ENCODE measurements around the gene NFIX. TPM values are rescaled to one million over a fixed set of nuclear protein-coding genes. Genes with fewer than 3 reads are reported as not detected.
A peak's percentile ranks its signal among the peaks of the same experiment; 100 is the strongest.

Gene NFIX
- total and polyA plus RNA-seq, 7 donors = 22.2 to 347 (median 220) TPM

- peak in 2 of 4 donors; percentile 12 to 23 for ATAC-seq
- H3K4me1 ChIP-seq = peaks cover 37% of the 10 kb centered on the region
- H3K27me3 ChIP-seq (ENCODE audit: insufficient read depth in 3 of 3, low read length in 2 of 3) = no peaks in the 10 kb centered on the region
- peak overlapping the region; percentile 80 for H3K4me3 ChIP-seq
- intact Hi-C loops (cut with DNase I) = no loop called here
- TF ChIP-seq CTCF (IDR thresholded peaks at IDR 0.05) = no peak
- peak overlapping the region; percentile 79 for H3K27ac ChIP-seq
- peaks cover 3 to 31% of the 10 kb centered on the region in 2 donors for H3K36me3 ChIP-seq (ENCODE audit: insufficient read depth in 1 of 2, low read depth in 1 of 2)
- no peaks in the 10 kb centered on the region for H3K9me3 ChIP-seq
- WGBS, 3 donors = 8 to 12% (median 10%) methylated on average over 20 of the region's 20 CpGs
- no peak for DNase-seq
Observed at GRCh38 chr19:13117176-13117771, 122.0 kb downstream of the NFIX start.

GRCh38 chr19:13117772-13118423 lies 122.6 kb downstream of the NFIX start, which contains the start of gene NACC1:
Gene NACC1, plus strand, starts transcription at chr19:13118264. Its CDS starts 16,944 bp downstream, at chr19:13135208.
- intact Hi-C loops (cut with DNase I) = loop anchor here (1.0 to 2.0 kb wide), 2 partner anchors 31 to 32 kb away; partner anchors contain the start of genes IER2 (in 1 of the 2) and STX10 (in 1 of the 2)
- Histone ChIP-seq H3K36me3 (ENCODE audit: insufficient read depth in 1 of 2, low read depth in 1 of 2) (peaks cover 0 to 25% of the 10 kb centered on the region in 2 donors), H3K27ac (peak within 1 kb of the TSS; percentile 79), H3K27me3 (ENCODE audit: insufficient read depth in 3 of 3, low read length in 2 of 3) (no peaks in the 10 kb centered on the region), H3K4me1 (peaks cover 37% of the 10 kb centered on the region), H3K4me3 (peak within 1 kb of the TSS; percentile 92), H3K9me3 (no peaks in the 10 kb centered on the region)
- ATAC-seq = peak; percentile 91 to 92 (median 92)
- no peak for TF ChIP-seq CTCF (IDR thresholded peaks at IDR 0.05)
- DNase-seq = peak; percentile 93 to 95
- WGBS, 3 donors = 2 to 5% (median 3%) methylated on average over 33 to 65 of the region's 65 CpGs

GRCh38 chr19:13118424-13119193 lies 123.3 kb downstream of the NFIX start:
- Histone ChIP-seq H3K9me3 (no peaks in the 10 kb centered on the region), H3K36me3 (ENCODE audit: insufficient read depth in 1 of 2, low read depth in 1 of 2) (peaks cover 0 to 18% of the 10 kb centered on the region in 2 donors), H3K4me3 (peak overlapping the region; percentile 92), H3K27me3 (ENCODE audit: insufficient read depth in 3 of 3, low read length in 2 of 3) (no peaks in the 10 kb centered on the region), H3K27ac (peak overlapping the region; percentile 53), H3K4me1 (peaks cover 37% of the 10 kb centered on the region)
- intact Hi-C loops (cut with DNase I) = loop anchor here (1.0 to 2.0 kb wide), 2 partner anchors 30 to 32 kb away; partner anchors contain the start of genes IER2 (in 1 of the 2) and STX10 (in 1 of the 2)
- WGBS, 3 donors = 1% methylated on average over 26 to 57 of the region's 57 CpGs
- ATAC-seq = peak in 3 of 4 donors; percentile 7 to 28 (median 14)
- DNase-seq = peak; percentile 64 to 74
- no peak for TF ChIP-seq CTCF (IDR thresholded peaks at IDR 0.05)

GRCh38 chr19:13119627-13120026 lies 124.4 kb downstream of the NFIX start:
- Histone ChIP-seq H3K27me3 (ENCODE audit: insufficient read depth in 3 of 3, low read length in 2 of 3) (no peaks in the 10 kb centered on the region), H3K9me3 (no peaks in the 10 kb centered on the region), H3K4me1 (peaks cover 35% of the 10 kb centered on the region), H3K27ac (no peak overlapping the region), H3K4me3 (peak overlapping the region; percentile 92), H3K36me3 (ENCODE audit: insufficient read depth in 1 of 2, low read depth in 1 of 2) (peaks cover 0 to 12% of the 10 kb centered on the region in 2 donors)
- ATAC-seq = no peak
- 26 to 64% (median 45%) methylated on average over 8 of the region's 8 CpGs for WGBS, 3 donors
- intact Hi-C loops (cut with DNase I) = loop anchor here in 1 of 2 donors (2.0 kb wide), 1 partner anchor 29 kb away; no protein-coding TSS in a partner anchor
- no peak for TF ChIP-seq CTCF (IDR thresholded peaks at IDR 0.05)
- DNase-seq = no peak

Data from psoas muscle (tissue), 8 donors.